GM19397 (cell line): ENCODE data around the gene SF3B3.

ENCODE experiments used
- ATAC-seq: cut with Tn5 transposase; IDR thresholded peaks from one replicate; pipeline ENCODE4 v1.9.1; 2021; ENCODE audit warnings: mild to moderate bottlenecking, moderate library complexity; ENCODE audit not compliant: unreplicated experiment

SF3B3 gene

GRCh38 chr16:70563636-70564035, 40.0 kb downstream of the SF3B3 start:
- no peak for ATAC-seq

- ATAC-seq = no peak
Measured at GRCh38 chr16:70565053-70565452, 41.4 kb downstream of the SF3B3 start.

- ATAC-seq = no peak
Measured at GRCh38 chr16:70568601-70569237, 45.1 kb downstream of the SF3B3 start.

- no peak for ATAC-seq
Measured at GRCh38 chr16:70569752-70570151, 46.1 kb downstream of the SF3B3 start.

GRCh38 chr16:70570967-70571570, 47.5 kb downstream of the SF3B3 start:
- ATAC-seq = no peak

GRCh38 chr16:70571623-70572022, 48.0 kb downstream of the SF3B3 start:
- ATAC-seq = no peak

GRCh38 chr16:70572050-70572925, 48.7 kb downstream of the SF3B3 start:
- ATAC-seq = no peak

GRCh38 chr16:70572926-70573270, 49.3 kb downstream of the SF3B3 start:
- ATAC-seq = no peak

- ATAC-seq = no peak
Measured at GRCh38 chr16:70573451-70574121, 50.0 kb downstream of the SF3B3 start.

GRCh38 chr16:70574595-70575271, 51.1 kb downstream of the SF3B3 start:
- no peak for ATAC-seq

- no peak for ATAC-seq
Measured at GRCh38 chr16:70575376-70575775, 51.8 kb downstream of the SF3B3 start.

GRCh38 chr16:70576431-70577255, 53.0 kb downstream of the SF3B3 start:
- peak; percentile 75 for ATAC-seq

- ATAC-seq = no peak
Measured at GRCh38 chr16:70577256-70577698, 53.7 kb downstream of the SF3B3 start.

GRCh38 chr16:70578035-70578434, 54.4 kb downstream of the SF3B3 start:
- no peak for ATAC-seq

GRCh38 chr16:70579248-70579647, 55.6 kb downstream of the SF3B3 start:
- ATAC-seq = no peak

GRCh38 chr16:70579648-70580630, 56.3 kb downstream of the SF3B3 start:
- no peak for ATAC-seq

- no peak for ATAC-seq
Measured at GRCh38 chr16:70582280-70582978, 58.8 kb downstream of the SF3B3 start.

- ATAC-seq = no peak
Measured at GRCh38 chr16:70586731-70587130, 63.1 kb downstream of the SF3B3 start.
